Right lobe of liver (tissue), 4 donors: ENCODE measurements around the gene DNM3.

Experiments
- POLR2A ChIP-seq: fragments of 450-650 bp; IDR thresholded peaks from one replicate; pipeline ENCODE4 v1.6.1; 2017; ENCODE audit warnings: antibody characterized with exemption, mild to moderate bottlenecking
- TF ChIP-seq, protein P1 (sequence below), 4 donors: fragments of 200-600 bp in 3 of 4; fragments of 450-650 bp in 1 of 4; IDR thresholded peaks; one replicate each; pipeline versions ENCODE4 v1.5.1 to v1.8.0; 2016 to 2022; ENCODE audit warnings: antibody characterized with exemption in 4 of 4, mild to moderate bottlenecking in 2 of 4
- donor health status: DM: no; HTN: no; CAD: no.
- donor health status: DM: no; HTN: no; CAD: no.
- donor health status: DM: no; HTN: yes; CAD: no.

DNA sequence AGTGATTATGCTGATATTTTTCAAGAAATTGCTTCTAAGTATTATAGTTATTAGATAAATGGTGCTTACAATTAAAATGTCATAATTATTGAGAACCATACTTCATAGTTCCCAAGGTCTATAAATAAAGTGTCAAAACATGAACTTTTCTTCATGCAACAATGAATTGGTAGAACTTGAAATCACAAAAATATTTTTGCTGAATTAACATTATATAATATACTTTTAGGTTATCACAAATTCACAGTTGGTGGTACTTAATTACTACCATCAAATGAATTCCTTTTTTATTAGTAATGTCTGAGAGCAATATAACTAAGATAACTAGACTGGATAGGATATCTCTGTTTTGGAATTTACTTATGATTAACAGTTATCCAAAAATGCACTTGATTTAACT, 4.7 kb downstream of the DNM3 start:
- TF ChIP-seq, protein P1, sequence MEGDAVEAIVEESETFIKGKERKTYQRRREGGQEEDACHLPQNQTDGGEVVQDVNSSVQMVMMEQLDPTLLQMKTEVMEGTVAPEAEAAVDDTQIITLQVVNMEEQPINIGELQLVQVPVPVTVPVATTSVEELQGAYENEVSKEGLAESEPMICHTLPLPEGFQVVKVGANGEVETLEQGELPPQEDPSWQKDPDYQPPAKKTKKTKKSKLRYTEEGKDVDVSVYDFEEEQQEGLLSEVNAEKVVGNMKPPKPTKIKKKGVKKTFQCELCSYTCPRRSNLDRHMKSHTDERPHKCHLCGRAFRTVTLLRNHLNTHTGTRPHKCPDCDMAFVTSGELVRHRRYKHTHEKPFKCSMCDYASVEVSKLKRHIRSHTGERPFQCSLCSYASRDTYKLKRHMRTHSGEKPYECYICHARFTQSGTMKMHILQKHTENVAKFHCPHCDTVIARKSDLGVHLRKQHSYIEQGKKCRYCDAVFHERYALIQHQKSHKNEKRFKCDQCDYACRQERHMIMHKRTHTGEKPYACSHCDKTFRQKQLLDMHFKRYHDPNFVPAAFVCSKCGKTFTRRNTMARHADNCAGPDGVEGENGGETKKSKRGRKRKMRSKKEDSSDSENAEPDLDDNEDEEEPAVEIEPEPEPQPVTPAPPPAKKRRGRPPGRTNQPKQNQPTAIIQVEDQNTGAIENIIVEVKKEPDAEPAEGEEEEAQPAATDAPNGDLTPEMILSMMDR (IDR thresholded peaks at IDR 0.05): no peak
- TF ChIP-seq POLR2A: no peak
